Activated T-cell treated with anti-CD3 and anti-CD28 coated beads for 4 hours (primary cell): ENCODE measurements around the gene C11orf68.

Experiments
- DNase-seq: peaks from one replicate; pipeline ENCODE4 v3.0.0-alpha.2; 2020

C11orf68 gene

DNA sequence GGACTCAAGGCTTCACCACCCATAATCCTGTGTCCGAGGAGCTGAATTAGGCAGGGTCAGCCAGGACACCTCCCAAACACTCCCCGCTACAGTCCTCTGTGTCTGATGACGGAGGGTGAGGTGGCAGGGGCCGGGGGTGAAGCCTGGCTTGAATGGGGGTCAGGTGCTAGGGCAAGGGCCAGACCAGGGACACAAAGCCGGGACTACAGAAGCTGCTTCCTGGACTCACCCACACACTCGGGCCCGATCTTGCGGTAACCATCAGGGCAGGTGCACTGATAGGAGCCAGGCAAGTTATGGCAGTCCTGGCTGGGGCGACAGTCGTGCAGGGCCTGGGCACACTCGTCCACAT lies 48.6 kb downstream of the C11orf68 start:
- no peak for DNase-seq

DNA sequence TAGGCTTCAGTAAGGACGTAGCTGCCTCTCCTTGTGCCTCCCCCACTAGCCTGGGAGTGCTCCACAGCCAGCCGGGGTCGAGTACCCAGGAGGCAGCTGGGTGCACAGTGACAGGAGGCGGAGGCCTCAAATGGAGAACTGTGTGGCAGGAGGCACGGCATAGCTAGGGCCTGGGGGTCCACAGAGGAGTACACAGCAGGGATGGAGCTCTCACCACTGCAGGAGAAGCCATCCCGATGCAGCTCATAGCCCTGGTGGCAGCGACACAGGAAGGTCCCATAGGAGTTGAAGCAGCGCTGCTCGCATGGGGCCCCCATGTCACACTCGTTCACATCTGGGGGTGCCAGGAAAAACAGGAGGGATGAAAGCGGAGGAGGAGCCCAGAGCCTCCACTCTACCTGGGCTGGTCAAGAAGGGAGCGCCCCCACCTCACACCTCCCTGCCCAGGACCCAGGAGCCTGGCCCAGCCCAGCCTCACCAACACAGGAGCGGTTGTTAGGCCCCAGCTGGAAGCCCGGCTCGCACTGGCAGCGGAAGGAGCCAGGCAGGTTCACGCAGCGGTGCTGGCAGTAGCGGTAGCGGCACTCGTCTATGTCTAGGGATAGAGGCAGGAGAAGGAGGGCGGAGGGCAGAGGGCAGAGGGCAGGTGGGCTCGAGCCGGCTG lies 49.1 kb downstream of the C11orf68 start:
- DNase-seq: no peak

- DNase-seq: no peak
Measured at GRCh38 chr11:65868907-65869306, 50.0 kb downstream of the C11orf68 start.

DNA sequence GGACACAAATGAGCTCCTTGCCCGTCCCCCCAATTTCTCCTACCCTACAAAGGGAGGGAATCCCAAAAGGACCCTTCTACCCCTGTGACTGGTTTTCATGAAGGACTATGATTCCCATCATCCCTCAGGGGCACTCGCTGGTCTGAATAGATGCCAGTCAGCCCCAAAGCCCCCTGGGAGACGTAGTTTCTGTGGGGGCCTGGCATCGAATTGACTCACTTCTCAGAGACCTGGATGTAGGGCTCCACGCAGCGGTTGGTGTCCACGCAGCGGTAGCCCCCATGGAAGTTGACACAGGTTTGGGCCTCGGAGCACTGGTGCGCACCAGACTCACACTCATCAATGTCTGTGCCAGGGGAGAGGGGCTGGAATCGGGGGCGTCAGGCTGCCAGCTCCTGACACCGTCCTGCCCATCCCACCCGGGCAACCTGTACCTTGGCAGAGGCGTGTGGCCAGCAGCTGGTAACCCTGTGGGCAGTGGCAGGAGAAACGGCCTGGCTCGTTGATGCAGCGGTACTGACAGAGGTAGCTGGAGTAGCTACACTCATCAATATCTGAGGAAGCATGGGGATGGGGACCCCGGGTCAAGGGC lies 50.7 kb downstream of the C11orf68 start:
- DNase-seq: no peak

DNA sequence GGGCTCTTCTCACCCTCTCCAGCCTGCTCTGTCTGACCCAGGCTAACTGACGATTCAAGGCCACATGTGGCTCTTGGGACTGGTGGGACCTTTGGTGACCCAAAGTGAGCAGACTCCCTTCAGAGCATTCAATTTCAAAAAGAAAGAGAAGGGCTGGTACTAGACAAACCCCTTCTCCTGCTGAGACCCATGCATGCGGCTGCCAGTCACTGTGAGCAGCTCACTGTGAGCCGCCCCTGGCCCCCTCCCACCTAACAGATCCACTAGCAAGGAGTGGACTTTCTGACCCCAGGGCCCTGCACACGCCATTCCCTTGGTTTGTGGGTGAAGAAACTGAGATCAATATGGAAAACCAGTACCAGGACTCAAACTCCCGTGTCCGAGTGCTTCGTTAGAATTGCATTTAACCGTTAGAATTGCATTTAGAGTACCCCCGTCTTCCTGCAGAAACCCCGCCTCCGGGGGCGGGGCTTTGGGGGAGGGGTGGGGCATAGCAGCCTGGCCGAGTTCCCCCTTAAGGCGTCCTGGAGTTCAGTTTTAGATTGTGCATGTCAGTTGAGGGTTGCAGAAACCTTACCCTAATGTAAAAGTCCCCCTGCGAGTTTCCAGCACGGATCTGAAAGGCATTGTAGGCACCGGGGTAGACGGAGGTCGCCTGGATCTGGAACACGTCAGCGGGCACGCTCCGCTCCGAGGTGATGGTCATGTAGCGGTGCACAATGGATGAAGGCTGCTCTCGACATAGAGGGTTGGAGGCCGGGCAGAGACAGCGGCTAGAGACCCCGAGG lies 51.4 kb downstream of the C11orf68 start:
- DNase-seq: no peak
